HG02885 (cell line): ENCODE results near the gene COX7A2L.
A peak's percentile ranks its signal among the peaks of the same experiment; 100 is the strongest.
"Not testable (repeated sequence)": the region's sequence is repeated elsewhere in the genome, so short reads cannot be mapped to it uniquely, and the experiment has no call there.

ENCODE experiments used
- ATAC-seq: cut with Tn5 transposase; IDR thresholded peaks from one replicate; pipeline ENCODE4 v1.9.1; 2021; ENCODE audit warnings: mild to moderate bottlenecking; ENCODE audit not compliant: unreplicated experiment, poor library complexity

The COX7A2L gene

DNA sequence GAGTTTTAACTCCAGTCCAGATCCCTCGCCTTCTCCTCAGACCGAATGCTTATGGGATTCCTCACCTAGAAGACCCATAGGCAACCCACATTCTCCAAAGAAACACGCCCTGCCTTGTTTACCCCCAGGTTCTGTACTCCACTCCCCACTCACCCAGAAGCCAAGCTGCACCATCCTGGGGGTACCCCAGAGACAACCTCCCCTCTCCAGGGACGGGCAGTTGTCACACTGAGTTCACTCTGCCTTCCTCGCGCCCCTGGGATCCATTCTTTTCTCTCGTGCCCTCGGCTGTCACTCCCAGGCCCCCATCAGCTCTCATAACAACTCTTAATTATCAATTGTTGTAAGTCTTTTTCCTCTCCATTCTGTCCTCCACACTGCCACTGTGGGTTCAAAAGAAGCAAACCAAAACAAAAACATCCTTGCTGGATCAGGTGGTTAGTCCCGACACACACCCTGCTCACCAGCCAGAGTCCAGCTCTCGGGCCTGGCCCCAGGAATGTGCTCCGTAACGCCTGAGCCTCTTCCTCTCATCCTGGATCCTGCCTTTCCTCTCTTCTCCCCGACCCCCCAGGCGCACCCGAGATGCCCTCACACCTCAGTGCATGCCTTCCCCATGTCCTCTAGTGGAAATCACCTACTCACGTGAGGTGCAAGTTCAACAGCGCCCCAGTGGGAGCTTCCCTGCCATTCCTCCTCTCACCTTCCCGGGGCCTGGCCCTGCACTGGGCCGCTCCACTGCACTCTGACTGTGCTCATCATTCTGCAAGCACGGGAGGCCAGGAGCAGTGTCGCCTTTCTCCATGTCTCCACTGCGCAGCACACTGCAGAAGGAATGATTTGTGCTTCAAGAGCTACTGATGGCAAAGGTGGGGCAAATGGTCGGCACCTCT, 20.7 kb downstream of the COX7A2L start:
- no peak for ATAC-seq

DNA sequence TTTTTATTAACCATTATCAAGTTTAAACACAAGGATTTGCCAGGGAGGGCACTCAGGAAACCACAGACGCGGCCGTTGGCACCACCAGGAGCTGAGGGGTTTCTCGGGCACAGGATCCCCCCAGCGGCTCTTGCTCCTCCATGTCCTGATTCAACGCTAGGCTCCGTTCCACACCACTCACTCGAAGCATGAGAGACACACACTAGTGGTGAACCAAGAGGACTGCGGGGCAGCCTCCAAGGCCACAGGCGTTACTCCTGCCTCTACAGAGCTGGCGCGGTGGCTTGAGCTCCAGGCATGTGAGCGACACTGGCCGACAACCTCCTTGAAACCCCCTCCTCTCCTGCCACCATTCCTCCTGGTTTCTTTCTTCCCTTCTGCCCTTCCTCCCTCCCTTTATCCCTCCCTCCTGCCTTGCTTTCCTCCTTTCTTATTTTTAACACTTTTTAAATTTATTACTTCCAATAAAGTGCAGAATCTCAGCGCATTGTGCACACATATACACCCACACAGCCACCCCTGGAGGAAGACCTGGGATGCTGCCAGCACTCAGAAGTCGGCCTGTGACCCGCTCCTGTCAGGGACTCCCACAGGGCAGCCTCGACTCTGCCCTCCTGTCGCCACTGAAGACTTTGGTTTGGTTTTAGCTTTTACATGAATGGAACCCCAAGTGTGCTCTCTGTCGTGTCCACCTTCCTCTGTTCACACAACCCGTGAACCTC, 21.7 kb downstream of the COX7A2L start:
- no peak for ATAC-seq

DNA sequence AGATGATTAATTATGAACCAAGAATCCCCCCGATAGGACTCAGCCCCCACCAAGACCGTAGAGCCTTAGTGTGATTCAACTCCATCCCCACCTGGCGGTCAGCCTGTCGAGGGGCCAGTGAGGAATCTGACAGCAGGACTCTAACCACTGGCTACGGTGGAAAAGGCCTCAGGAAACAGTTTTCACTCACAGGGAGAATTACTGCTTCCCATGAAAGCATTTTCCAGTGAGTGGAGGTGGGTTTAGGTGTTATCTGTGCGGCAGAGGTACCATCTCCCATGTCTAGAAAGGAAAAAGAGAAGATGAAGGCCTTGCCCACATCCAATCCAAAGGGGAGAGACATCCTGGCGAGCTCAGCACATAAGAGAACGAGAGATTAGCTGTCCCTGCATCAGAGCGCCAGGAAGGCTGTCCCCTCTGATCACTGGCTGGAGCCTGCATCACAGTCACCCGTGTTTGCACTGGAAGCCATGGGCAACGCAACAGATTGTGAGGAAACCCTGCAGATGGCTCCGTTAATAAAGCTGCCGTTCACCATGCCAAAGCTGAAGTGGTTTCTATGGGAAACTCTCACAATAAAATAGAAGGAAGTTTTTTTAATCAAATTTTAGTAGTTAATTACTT, 22.3 kb downstream of the COX7A2L start:
- no peak for ATAC-seq

DNA sequence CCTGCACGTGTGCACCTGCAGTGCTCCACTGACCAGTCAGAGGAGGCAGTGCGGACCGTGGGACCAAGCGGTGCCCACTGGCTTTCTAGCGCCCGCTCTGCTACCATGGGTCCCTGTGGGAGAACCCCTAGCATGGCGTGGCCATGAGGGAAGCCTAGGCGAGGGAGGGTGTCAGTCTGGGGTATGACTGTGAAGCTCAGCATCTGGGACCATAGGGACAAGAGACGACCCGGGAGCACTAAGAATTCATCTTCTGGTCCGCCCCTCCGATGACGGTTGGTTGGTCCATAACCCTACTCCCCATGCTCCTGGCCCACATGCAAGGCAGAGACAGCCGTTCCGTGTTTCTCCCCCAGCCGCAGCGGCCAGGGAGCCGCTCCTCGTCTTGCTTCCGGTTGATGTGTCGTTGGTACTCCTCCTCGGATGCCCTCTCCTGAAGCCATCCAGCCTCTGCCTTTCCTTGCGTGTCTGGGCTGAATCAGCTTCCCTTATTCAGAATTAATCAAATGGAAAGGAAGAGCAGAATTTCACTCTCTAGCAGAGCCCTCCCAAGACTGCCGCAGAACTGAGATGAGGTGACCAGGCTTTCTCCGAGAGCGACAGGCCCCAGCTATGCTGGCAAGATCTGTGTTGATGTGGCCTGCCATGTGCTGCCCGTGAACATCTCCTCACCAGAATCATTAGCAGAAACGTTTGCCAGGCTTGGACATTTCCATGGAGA, 23.0 kb downstream of the COX7A2L start:
- no peak for ATAC-seq

DNA sequence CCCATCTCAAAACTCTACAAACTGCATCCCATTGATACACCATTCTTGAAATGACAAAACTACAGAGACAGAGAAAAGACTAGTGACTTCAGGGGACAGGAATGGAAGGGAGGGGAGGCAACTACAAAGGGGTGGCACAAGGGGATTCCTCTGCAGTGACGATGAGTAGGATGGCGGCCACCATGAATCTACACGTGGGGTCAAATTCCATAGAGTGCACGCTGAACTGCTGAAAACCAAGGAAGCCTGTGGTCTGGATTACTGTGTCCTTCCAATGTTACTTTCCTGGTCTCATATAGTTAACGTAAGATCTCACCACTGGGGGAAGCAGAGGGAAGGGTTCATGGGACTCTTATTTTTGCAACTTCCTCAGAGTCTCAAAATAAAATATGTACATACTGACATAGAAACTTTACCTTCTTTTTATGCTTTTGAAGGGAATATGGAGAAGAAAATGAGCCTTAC, 23.6 kb downstream of the COX7A2L start:
- ATAC-seq: no peak

DNA sequence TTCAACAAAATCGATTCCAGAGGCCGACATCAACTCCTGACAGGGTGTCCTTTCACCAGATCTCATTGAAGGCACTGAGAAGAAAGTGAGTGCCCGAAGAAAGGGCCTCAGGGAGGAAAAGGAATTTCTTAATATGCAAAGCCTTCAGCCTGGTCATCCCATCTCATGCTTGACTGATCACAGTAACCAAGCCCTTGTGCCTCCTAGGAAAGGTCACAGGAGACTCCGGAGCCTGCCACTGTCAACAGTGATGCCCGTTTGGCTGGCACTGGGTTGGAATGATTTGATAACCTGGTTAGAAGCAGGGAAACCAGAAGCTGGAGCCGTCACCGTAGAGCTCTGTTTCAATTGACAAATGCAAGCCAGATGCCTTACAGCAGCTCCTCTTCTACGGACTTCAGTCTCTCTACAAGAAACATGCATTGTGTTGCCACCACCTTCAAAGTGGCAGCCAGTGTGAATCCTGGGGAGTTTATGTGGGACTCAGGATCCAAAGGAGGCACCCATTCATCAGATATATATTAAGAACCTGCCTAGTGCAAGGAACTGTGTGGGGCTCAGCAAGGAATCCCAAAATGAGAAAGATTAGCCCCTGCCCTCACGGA, 24.6 kb downstream of the COX7A2L start:
- ATAC-seq: no peak

DNA sequence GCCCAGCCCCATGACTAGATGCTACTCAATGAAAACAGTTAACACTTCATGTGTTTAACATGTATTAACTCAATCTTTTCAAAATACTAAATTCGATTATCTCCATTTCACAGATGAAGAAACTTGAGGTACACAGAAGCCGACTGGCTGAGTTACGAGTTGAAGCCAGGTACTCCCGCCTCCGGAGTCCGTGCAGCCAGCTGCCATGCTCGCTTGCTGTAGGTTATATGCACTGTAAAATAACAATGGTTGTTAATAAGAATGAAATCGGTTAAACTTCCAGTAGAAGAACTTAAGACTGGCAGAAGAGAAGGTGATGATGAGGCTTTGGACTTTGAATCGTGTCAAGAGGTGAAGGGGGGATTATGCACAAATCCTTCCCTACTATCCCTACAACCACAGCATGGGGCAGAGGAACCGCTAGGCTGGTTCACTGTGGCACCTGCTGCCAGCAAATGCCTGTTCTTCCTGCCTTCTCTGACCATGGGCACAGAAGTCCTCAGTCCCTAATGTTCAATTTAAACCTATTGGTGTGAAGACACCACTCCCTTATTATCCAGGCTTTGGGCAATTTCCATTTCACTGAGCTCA, 25.4 kb downstream of the COX7A2L start:
- no peak for ATAC-seq

DNA sequence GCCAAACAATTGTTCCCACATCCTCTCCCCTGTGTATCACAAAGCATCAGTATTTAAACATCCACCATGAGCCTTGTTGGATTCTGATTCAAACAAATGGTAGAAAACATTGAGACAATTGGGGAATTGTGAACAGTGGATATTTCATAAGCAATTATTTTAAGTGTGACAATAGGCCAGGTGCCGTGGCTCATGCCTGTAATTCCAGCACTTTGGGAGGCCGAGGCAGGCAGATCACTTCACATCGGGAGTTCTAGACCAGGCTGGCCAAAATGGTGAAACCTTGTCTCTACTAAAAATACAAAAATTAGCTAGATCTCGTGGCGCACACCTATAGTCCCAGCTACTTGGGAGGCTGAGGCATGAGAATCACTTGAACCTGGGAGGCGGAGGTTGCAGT, 26.2 kb downstream of the COX7A2L start:
- not testable (repeated sequence) for ATAC-seq

DNA sequence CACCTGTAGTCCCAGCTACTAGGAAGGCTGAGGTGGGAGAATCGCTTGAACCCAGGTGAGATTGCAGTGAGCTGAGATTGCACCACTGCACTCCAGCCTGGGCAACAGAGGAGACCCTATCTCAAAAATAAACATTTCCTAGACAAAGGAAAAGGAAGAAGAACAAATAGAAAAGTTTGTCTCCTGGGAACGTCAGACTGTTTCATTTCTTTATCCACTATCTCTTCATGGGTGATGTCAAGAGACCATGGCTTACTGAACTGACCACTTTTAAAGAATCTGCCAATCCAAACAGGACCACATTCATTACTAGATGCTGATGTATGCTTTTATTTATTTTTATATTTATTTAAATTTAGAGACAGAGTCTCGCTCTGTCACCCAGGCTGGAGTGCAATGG, 26.8 kb downstream of the COX7A2L start:
- no peak for ATAC-seq

DNA sequence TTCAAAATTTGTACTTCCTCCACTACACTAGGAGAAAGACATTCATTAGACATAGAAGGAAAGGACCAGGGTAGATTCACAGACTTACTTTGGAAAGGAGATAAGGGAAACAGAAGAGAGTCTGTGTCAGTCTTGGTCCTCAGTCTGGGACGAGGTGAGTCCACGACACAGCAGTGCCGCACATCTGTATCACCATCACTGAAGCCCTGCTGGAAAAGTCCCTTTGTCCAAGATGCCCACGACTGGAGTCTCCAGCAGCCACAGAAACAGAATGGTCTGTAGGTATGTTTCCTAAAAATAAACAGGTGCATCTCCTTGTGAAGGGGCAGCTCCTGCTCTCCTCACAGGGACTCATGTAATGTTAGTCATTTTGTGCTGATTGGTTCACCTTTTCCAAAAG, 27.4 kb downstream of the COX7A2L start:
- no peak for ATAC-seq

DNA sequence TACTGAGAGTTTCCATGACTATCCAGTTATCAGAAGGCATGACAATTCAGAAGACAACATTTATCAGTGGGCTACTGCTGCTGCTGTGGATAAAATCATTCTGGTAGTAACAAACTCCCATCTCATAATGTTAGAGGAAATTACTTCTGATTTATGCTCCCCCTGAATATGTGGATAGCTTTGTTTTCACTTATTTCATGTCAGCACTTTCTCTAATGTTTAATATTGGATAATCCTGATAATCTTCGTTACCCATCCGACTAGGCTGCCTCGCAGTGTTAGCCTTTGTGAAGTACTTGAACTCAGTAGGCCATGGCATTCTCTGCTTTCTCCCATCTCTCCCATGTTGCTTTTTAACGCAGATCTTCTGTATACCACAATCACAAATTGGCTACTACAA, 28.4 kb downstream of the COX7A2L start:
- ATAC-seq: no peak

DNA sequence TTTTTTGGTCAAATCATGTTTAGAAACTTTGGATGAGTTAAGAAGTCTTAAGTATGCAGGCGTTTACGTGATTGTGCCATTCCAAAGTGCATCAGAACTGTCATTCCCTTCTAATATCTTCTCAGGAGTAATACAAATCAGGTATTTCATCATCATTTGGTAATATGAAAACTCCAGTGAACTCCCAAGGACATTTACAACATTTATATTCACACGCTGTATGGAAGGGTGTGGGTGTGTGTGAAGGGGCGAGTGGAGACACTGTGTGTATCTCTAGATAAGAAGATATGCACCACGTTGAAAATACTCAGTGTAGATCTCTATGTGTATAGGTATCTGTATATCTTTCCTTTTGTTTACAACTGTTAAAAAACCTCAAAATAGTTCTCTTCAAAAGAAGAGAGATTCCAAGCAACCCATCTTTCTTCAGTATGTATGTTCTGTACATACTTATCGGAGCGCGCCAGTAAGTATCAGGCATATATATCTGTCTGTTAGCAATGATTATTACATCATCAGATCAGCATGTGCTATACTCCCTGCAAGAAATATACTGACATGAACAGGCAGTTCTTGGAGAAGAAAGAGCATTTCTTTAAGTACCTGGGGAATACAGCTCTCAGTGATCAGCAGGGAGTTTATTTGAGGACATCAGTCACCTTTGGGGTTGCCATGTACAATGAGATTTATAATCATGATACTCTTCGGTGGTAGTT, 29.3 kb downstream of the COX7A2L start:
- no peak for ATAC-seq

DNA sequence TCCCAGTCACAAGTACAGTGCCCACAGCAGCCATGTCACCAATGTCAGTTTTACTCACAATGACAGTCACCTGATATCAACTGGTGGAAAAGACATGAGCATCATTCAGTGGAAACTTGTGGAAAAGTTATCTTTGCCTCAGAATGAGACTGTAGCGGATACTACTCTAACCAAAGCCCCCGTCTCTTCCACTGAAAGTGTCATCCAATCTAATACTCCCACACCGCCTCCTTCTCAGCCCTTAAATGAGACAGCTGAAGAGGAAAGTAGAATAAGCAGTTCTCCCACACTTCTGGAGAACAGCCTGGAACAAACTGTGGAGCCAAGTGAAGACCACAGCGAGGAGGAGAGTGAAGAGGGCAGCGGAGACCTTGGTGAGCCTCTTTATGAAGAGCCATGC, 31.3 kb downstream of the COX7A2L start:
- ATAC-seq: no peak

DNA sequence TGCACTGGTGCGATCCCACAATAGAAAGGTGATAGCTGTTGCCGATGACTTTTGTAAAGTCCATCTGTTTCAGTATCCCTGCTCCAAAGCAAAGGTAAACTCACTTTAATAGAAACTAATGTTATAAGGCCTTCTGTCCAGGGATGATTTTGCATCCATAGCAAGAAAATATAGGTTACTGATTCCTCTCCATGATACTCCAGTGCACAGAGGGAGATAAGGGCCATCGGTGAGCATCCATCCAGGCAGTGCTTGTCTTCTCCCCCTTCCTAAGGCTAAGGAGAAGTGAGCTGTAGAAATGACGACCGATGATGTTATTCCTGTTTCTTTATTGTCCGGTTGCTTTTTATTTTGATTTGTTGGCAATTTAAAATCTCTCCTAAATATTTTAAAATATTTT, 32.1 kb downstream of the COX7A2L start:
- ATAC-seq: no peak

DNA sequence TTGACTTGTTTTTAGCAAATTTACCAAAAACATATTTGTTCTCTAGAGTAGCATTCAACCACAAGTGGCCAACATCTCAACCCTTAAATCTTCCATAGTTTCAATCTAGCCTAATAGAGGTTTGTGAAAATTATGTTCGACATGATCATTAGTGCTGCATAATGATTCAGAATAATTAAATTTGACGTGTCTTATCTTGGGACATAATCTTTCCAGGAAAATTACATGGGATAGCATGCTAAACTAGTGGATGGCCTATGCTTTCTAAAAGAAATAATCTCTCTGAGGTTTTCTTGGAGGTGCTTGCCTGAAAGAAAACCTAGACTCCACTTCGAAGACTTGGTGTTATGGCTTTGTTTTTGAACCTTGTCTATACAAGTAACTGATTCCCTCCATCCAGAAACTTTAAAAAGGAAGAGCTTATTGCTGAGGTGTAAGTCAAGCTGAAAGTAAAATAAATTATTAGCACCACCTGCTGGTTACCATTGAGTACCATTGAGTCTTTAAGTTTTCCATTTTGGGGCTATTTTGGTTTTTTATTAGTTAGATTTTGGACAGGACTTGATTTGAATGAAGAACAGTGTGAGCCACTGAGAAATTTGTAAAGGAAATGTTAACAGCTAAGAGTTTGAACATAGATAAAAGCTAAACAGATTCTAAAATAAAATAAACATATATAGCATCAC, 32.7 kb downstream of the COX7A2L start:
- no peak for ATAC-seq

DNA sequence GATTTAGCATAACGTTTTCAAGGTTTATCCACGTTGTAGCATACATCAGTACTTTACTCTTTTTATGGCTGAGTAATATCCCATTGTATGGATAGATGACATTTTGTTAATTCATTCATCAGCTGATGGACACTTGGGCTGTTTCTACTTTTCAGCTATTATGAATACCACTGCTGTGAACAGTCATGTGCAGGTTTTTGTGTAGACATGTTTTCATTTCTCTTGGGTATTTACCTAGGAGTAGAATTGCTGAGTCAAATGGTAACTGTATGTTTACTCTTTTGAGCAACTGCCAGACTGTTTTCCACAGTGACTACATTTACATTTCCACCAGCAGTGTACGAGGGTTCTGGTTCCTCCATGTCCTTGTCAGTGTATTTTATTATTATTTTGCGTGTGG, 33.9 kb downstream of the COX7A2L start:
- peak; percentile 70 for ATAC-seq

DNA sequence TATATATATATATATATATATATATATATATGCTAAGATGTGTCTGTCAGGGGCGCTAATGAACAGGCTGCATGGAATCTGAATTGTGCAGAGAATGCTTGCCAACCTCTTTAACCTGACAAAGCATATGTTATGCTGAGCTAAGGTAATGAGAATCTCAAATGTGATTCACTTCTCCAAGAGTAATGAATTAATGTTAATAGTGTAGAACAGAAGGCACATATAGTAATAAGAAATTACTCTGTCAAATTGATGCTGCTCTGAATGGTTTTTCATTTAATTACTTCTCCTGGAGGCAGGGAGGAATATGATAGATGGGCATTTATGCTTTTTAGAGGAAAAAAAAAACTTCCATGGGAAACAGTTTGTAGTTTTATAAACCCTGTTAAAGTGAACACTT, 35.4 kb downstream of the COX7A2L start:
- no peak for ATAC-seq

DNA sequence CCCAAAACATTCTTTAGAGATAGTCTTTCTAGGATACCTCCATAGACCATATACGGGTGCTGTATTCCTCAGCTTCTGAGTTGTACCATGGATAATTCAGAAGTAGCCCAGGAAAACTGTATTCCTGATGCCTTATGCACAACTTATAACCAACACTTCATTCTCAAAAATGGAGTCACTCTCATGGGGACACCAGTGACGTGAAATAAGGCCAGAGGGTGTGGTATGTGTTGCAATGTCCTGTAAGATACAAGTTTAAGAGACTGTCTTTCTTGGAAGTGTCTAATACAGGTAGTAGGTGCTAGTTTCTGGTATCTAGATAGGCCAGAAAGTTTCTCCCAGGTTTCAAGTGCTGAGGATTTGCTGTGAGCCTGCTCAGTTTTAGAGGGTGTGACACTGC, 36.1 kb downstream of the COX7A2L start:
- no peak for ATAC-seq

DNA sequence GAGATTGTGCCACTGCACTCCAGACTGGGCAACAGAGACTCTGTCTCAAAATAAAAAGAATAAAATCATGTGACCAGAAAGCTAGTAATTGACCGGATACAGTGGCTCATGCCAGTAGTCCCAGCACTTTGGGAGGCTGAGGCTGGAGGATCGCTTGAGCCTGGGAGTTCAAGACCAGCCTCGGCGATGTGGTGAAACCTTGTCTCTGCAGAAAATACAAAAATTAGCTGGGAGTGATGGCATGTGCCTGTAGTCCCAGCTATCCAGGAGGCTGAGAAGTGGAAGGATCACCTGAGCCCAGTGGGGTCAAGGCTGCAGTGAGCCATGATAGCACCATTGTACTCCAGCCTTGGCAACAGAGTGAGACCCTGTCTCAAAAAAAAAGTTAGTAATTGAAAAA, 36.8 kb downstream of the COX7A2L start:
- no peak for ATAC-seq
